Smooth muscle cell (in vitro differentiated cells): ENCODE measurements around the gene ZNF578. TPM values are rescaled to one million over a fixed set of nuclear protein-coding genes. Genes with fewer than 3 reads are reported as not detected.
"Not testable (repeated sequence)": the region's sequence is repeated elsewhere in the genome, so short reads cannot be mapped to it uniquely, and the experiment has no call there.

Source experiments
- DNase-seq: peaks from one replicate; lab custom pipeline; 2025; ENCODE audit not compliant: unreplicated experiment; lab: John Stamatoyannopoulos, UW
- H2AFZ ChIP-seq: fragments of 200-600 bp; sonication (generic); 2 replicates; pipeline ENCODE4 v1.6.0; 2016; ENCODE audit warnings: antibody characterized with exemption, low read depth, mild to moderate bottlenecking
- H3F3A ChIP-seq: fragments of 200-600 bp; sonication (generic); 2 replicates; pipeline ENCODE4 v1.6.0; 2017; ENCODE audit warnings: antibody characterized with exemption, low read depth
- H3K27ac ChIP-seq: fragments of 200-600 bp; sonication (generic); 2 replicates; pipeline ENCODE4 v1.5.1; 2016; ENCODE audit warnings: low read depth, mild to moderate bottlenecking
- H3K27me3 ChIP-seq: fragments of 200-600 bp; sonication (generic); 2 replicates; pipeline ENCODE4 v1.6.1; 2016; ENCODE audit warnings: low read depth, mild to moderate bottlenecking
- H3K36me3 ChIP-seq: fragments of 200-600 bp; sonication (generic); 2 replicates; pipeline ENCODE4 v1.5.1; 2016; ENCODE audit warnings: low read depth
- H3K4me1 ChIP-seq: fragments of 200-600 bp; sonication (generic); 2 replicates; pipeline ENCODE4 v1.5.1; 2016; ENCODE audit warnings: low read depth
- H3K4me2 ChIP-seq: fragments of 200-600 bp; sonication (generic); 2 replicates; pipeline ENCODE4 v1.6.0; 2016; ENCODE audit warnings: mild to moderate bottlenecking
- H3K4me3 ChIP-seq: fragments of 200-600 bp; sonication (generic); 2 replicates; pipeline ENCODE4 v1.5.1; 2016; ENCODE audit warnings: mild to moderate bottlenecking
- H3K79me2 ChIP-seq: fragments of 200-600 bp; sonication (generic); 2 replicates; pipeline ENCODE4 v1.6.0; 2016; ENCODE audit warnings: low read depth, mild to moderate bottlenecking
- H3K9ac ChIP-seq: fragments of 200-600 bp; sonication (generic); 2 replicates; pipeline ENCODE4 v1.6.0; 2016; ENCODE audit warnings: low read depth
- H3K9me3 ChIP-seq: fragments of 200-600 bp; sonication (generic); replicated peaks from 2 replicates; pipeline ENCODE4 v1.5.1; 2016; ENCODE audit warnings: low read depth
- H4K20me1 ChIP-seq: fragments of 200-600 bp; sonication (generic); 2 replicates; pipeline ENCODE4 v1.6.0; 2016; ENCODE audit warnings: low read depth
- CTCF ChIP-seq: fragments of 200-600 bp; sonication (generic); IDR thresholded peaks from 2 replicates; pipeline ENCODE4 v1.5.1; 2017; ENCODE audit warnings: borderline replicate concordance, mild to moderate bottlenecking, antibody characterized with exemption; ENCODE audit not compliant: insufficient read depth, poor library complexity, severe bottlenecking
- WGBS: methylation state at CpG from one replicate; pipeline ENCODE4 v1.1.7; 2016; ENCODE audit warnings: low lambda C conversion rate; 5-methylcytosine and 5-hydroxymethylcytosine counted together
- polyA plus RNA-seq: library from polyadenylated mRNA; unstranded; fragments of >200 nt; fragmentation: Nextera tagmentation; extraction: Ambion mirVana; gene quantifications from 2 replicates; pipeline ENCODE4 v1.2.1, GENCODE V29; 2016
- total RNA-seq: library from RNA; depleted of rRNA; stranded (reverse); fragments of >200 nt; gene quantifications from 2 replicates; pipeline ENCODE4 v1.2.3, GENCODE V29; 2014

The ZNF578 gene
- total and polyA plus RNA-seq, 2 experiments from 2014 or later: 0.99 TPM; not detected in 1

- Histone ChIP-seq H3K36me3 (no peaks in the 10 kb centered on the region), H4K20me1 (peaks cover 23% of the 10 kb centered on the region), H3K4me3 (no peak overlapping the region), H2AFZ (no peak overlapping the region), H3K79me2 (peaks cover 52% of the 10 kb centered on the region), H3K4me2 (no peak overlapping the region), H3K9me3 (no peaks in the 10 kb centered on the region), H3K4me1 (no peaks in the 10 kb centered on the region), H3K9ac (no peak overlapping the region), H3K27me3 (no peaks in the 10 kb centered on the region), H3F3A (peaks cover 7% of the 10 kb centered on the region), H3K27ac (no peak overlapping the region)
- DNase-seq: no peak
- no peak for TF ChIP-seq CTCF
- WGBS: 79% methylated on average over 5 of the region's 5 CpGs
These were observed 80.5 kb downstream of the ZNF578 start for GRCh38 chr19:52533901-52534300.

GRCh38 chr19:52535385-52535770 lies 82.0 kb downstream of the ZNF578 start:
- not testable (repeated sequence) for H3K9me3 ChIP-seq, H3K4me1 ChIP-seq, H3K27ac ChIP-seq, H3K9ac ChIP-seq, H3K27me3 ChIP-seq, H3K36me3 ChIP-seq, DNase-seq, H2AFZ ChIP-seq, H3F3A ChIP-seq
- Histone ChIP-seq H3K4me3 (peak overlapping the region; percentile 64), H3K79me2 (peaks cover 52% of the 10 kb centered on the region), H3K4me2 (peak overlapping the region; percentile 88), H4K20me1 (peaks cover 32% of the 10 kb centered on the region)
- WGBS: 5% methylated on average over 15 of the region's 15 CpGs

DNA sequence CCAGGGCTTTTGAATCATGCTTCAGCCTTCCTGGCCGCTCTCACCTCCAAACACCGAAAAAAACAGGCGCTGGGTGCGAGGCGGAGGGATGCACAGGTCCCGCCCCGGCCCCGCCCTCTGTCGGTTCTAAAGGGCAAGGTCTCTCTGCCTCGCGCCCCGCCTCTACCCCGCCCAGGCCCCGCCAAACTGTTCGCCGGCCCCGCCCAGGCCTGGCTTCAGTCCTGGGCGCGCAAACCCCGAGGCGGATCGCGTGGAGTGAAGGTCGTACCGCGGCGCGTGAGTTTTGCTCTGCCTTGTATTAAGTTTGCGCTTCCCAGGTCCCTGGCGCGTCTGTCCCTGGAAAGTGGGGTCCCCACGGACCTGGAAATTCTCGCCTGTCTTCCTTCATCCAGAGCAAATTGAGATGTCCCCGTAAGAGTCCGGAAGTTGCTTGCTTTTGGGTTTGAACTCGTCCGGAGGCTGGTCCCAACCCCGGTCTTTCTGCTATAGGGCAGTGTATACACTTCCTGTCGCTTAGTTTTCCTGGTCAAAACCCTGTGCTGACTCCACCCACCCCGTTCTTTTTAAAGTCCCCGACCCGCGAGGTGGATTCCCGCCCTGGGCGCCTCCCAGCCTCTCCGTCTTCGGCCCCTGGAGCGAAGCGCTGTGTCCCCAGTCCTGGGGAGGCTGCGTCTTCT lies 82.6 kb downstream of the ZNF578 start:
- peak; percentile 46 for DNase-seq
- Histone ChIP-seq H3K27ac (no peak overlapping the region), H3K9me3 (no peaks in the 10 kb centered on the region), H3K79me2 (peaks cover 52% of the 10 kb centered on the region), H3K27me3 (no peaks in the 10 kb centered on the region), H3K9ac (peak overlapping the region; percentile 23), H3K4me2 (peak overlapping the region; percentile 88), H4K20me1 (peaks cover 36% of the 10 kb centered on the region), H3K4me3 (peak overlapping the region; percentile 64), H3F3A (peaks cover 7% of the 10 kb centered on the region), H2AFZ (peak overlapping the region; percentile 64), H3K36me3 (no peaks in the 10 kb centered on the region), H3K4me1 (no peaks in the 10 kb centered on the region)
- peak; percentile 9 for TF ChIP-seq CTCF
- WGBS: under 1% methylated on average over 25 of the region's 50 CpGs

GRCh38 chr19:52536448-52536800 lies 83.1 kb downstream of the ZNF578 start:
- H3K4me1 ChIP-seq: no peaks in the 10 kb centered on the region
- H3F3A ChIP-seq: peaks cover 7% of the 10 kb centered on the region
- H3K4me2 ChIP-seq: peak overlapping the region; percentile 88
- peak overlapping the region; percentile 64 for H2AFZ ChIP-seq
- H3K27me3 ChIP-seq: no peaks in the 10 kb centered on the region
- peak; percentile 17 for DNase-seq
- H3K4me3 ChIP-seq: peak overlapping the region; percentile 64
- no peaks in the 10 kb centered on the region for H3K36me3 ChIP-seq
- H3K79me2 ChIP-seq: peaks cover 49% of the 10 kb centered on the region
- H3K9ac ChIP-seq: peak overlapping the region; percentile 23
- H3K9me3 ChIP-seq: no peaks in the 10 kb centered on the region
- WGBS: 6% methylated on average over 17 of the region's 17 CpGs
- TF ChIP-seq CTCF: no peak
- H4K20me1 ChIP-seq: peaks cover 36% of the 10 kb centered on the region
- H3K27ac ChIP-seq: no peak overlapping the region

GRCh38 chr19:52538815-52539214 lies 85.5 kb downstream of the ZNF578 start:
- not testable (repeated sequence) for DNase-seq, H3F3A ChIP-seq, H3K36me3 ChIP-seq, H3K27me3 ChIP-seq, H3K27ac ChIP-seq, H3K4me3 ChIP-seq, H3K4me2 ChIP-seq, H3K9ac ChIP-seq, H3K9me3 ChIP-seq, H3K4me1 ChIP-seq, H2AFZ ChIP-seq
- Histone ChIP-seq H3K79me2 (peaks cover 35% of the 10 kb centered on the region), H4K20me1 (peaks cover 36% of the 10 kb centered on the region)
- WGBS: 87% methylated on average over 4 of the region's 4 CpGs

- 94% methylated on average over 5 of the region's 5 CpGs for WGBS
- not testable (repeated sequence) for DNase-seq
- H4K20me1 ChIP-seq: peaks cover 26% of the 10 kb centered on the region
These were observed 87.8 kb downstream of the ZNF578 start for GRCh38 chr19:52541176-52541575.

More at GRCh38 chr19:52541176-52541575, 87.8 kb downstream of the ZNF578 start:
- not testable (repeated sequence) for H3K27me3 ChIP-seq, H3K4me2 ChIP-seq, H3K9me3 ChIP-seq, H3K4me1 ChIP-seq, H3K9ac ChIP-seq, H2AFZ ChIP-seq, H3K36me3 ChIP-seq, H3F3A ChIP-seq, H3K27ac ChIP-seq, H3K4me3 ChIP-seq
- H3K79me2 ChIP-seq: peaks cover 35% of the 10 kb centered on the region
